Spleen (tissue), 7 donors: ENCODE results near the gene PTPN3.

ENCODE experiments used
- POLR2A ChIP-seq, 3 donors: fragments of 450-650 bp; IDR thresholded peaks; one replicate each; pipeline ENCODE4 v1.5.1; 2017; ENCODE audit warnings: antibody characterized with exemption in 3 of 3, mild to moderate bottlenecking in 1 of 3
- TF ChIP-seq, protein P1 (sequence below), 11 experiments: fragments of 200-600 bp in 7 of 11; fragments of 450-650 bp in 4 of 11; sonication (generic) in 4 of 11; IDR thresholded peaks in 8 of 11; conservative IDR thresholded peaks in 3 of 11; 1 replicate in 7 of 11; 2 replicates in 4 of 11; pipeline versions ENCODE4 v1.4.0 to v1.8.0; 2016 to 2021; ENCODE audit warnings: antibody characterized with exemption in 11 of 11, inconsistent platforms in 4 of 11, mild to moderate bottlenecking in 1 of 11
- donor health status: DM: no; HTN: no; CAD: no; lungs with moderate emphysema.
- donor health status: DM: no; HTN: no; CAD: no.
- donor health status: DM: no; HTN: no; CAD: no.

DNA sequence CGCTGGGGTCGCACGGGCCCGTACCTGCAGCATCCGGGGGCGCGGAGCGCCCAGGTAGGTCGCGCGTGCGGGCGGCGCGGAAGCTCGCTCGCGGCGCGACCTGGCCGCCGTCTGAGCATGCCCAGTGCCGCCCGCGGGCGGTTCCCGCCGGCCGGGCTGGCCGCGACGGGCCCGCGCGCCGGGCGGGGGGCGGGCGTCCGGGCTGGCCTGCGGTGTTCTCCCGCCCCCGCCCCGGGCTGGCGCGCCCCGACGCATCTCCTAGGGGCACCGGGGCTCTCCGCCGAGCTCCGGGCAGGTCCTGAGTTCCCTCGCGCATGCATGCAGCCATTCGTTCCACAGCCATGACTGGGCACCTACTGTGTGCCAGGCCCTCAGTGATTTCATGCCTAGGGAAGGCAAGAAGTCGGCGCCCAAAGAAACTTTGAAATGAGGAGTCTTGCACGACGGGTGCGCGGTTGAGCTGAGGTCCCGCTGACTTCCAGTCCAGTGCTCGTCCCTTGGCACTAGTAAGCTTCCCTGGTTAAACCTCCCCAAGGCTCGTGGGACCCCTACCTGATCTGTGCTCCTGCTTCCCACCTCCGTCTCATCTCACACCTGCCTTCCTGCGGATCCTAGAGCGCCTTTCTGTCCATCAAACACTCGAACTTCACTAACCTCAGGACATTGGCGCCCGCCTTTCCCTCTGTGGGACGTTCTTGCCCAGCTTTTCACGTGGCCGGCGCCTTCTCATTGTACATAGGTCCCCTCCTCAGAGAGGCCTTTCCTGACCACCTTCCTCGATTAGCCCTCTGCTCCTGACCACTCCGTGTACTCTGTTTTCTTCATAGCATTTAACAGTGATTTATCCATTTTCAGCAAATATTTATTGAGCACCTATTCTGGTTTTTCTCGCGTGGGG, at the start of gene PTPN3:
- TF ChIP-seq, protein P1, sequence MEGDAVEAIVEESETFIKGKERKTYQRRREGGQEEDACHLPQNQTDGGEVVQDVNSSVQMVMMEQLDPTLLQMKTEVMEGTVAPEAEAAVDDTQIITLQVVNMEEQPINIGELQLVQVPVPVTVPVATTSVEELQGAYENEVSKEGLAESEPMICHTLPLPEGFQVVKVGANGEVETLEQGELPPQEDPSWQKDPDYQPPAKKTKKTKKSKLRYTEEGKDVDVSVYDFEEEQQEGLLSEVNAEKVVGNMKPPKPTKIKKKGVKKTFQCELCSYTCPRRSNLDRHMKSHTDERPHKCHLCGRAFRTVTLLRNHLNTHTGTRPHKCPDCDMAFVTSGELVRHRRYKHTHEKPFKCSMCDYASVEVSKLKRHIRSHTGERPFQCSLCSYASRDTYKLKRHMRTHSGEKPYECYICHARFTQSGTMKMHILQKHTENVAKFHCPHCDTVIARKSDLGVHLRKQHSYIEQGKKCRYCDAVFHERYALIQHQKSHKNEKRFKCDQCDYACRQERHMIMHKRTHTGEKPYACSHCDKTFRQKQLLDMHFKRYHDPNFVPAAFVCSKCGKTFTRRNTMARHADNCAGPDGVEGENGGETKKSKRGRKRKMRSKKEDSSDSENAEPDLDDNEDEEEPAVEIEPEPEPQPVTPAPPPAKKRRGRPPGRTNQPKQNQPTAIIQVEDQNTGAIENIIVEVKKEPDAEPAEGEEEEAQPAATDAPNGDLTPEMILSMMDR (IDR thresholded peaks at IDR 0.05 in 8 of 11, conservative IDR thresholded peaks at IDR 0.05 in 3 of 11): no peak
- no peak for TF ChIP-seq POLR2A (IDR thresholded peaks at IDR 0.05)
